ENCODE data around the gene LBR.

Gene LBR

GRCh38 chr1:225425201-225425786 is 2.5 kb downstream of the LBR start (continued):
- no peak for TF ChIP-seq ZNF513 (tag by site-specific recombination; IDR thresholded peaks at IDR 0.05)
- TF ChIP-seq ZNF596 (tag by site-specific recombination; IDR thresholded peaks at IDR 0.05): no peak
- TF ChIP-seq ZFP37 (tag by site-specific recombination; IDR thresholded peaks at IDR 0.05): peak; percentile 78; the same call in 1 of the 2 replicates
- TF ChIP-seq ZNF311 (tag by site-specific recombination; IDR thresholded peaks at IDR 0.05; ENCODE audit: borderline replicate concordance): no peak
- TF ChIP-seq ATF2 (tag by site-specific recombination; IDR thresholded peaks at IDR 0.05; ENCODE audit: low read depth): no peak
- no peak for TF ChIP-seq ZNF747 (tag by site-specific recombination; IDR thresholded peaks at IDR 0.05)
- TF ChIP-seq ZNF704 (tag by site-specific recombination; IDR thresholded peaks at IDR 0.05): no peak
- TF ChIP-seq BCL11B (tag by site-specific recombination; IDR thresholded peaks at IDR 0.05; ENCODE audit: low read depth): no peak
- peak; percentile 39 for TF ChIP-seq ZBTB26 (tag by site-specific recombination; optimal IDR thresholded peaks at IDR 0.05)
- TF ChIP-seq GLI2 (tag by site-specific recombination; IDR thresholded peaks at IDR 0.05; ENCODE audit: borderline replicate concordance, low read depth): peak; percentile 34; the same call in 1 of the 2 replicates
- TF ChIP-seq ZNF660 (tag by site-specific recombination; IDR thresholded peaks at IDR 0.05): peak; percentile 93
- TF ChIP-seq OSR2 (tag by site-specific recombination; IDR thresholded peaks at IDR 0.05): peak; percentile 88
- no peak for TF ChIP-seq HOXD13 (CRISPR knock-in tag; IDR thresholded peaks at IDR 0.05; ENCODE audit: borderline replicate concordance)
- no peak for TF ChIP-seq ZNF157 (tag by site-specific recombination; IDR thresholded peaks at IDR 0.05)
- TF ChIP-seq SP2 (tag by site-specific recombination; IDR thresholded peaks at IDR 0.05): peak; percentile 49
- peak; percentile 24; the same call in 1 of the 2 replicates for TF ChIP-seq ZBTB17 (tag by site-specific recombination; IDR thresholded peaks at IDR 0.05)
- TF ChIP-seq ZNF366 (tag by site-specific recombination; conservative IDR thresholded peaks at IDR 0.05): peak; percentile 97
- TF ChIP-seq ZNF19 (tag by site-specific recombination; IDR thresholded peaks at IDR 0.05; ENCODE audit: low read depth): no peak
- TF ChIP-seq IKZF3 (tag by site-specific recombination; IDR thresholded peaks at IDR 0.05): peak; percentile 76
- 0 out of 2 replicates have a peak, but pooled peaks have one; percentile 4 for TF ChIP-seq ZBTB44 (tag by site-specific recombination; IDR thresholded peaks at IDR 0.05)
- TF ChIP-seq ZNF600 (tag by site-specific recombination; IDR thresholded peaks at IDR 0.05): peak; percentile 69
- TF ChIP-seq ZNF629 (tag by site-specific recombination; IDR thresholded peaks at IDR 0.05): peak; percentile 93
- no peak for TF ChIP-seq ZNF121 (tag by site-specific recombination; IDR thresholded peaks at IDR 0.05)
- TF ChIP-seq ZNF133 (tag by site-specific recombination; IDR thresholded peaks at IDR 0.05): no peak
- TF ChIP-seq SCRT1 (tag by site-specific recombination; IDR thresholded peaks at IDR 0.05; ENCODE audit: borderline replicate concordance): no peak
- 0 out of 2 replicates have a peak, but pooled peaks have one; percentile 20 for TF ChIP-seq ZSCAN4 (tag by site-specific recombination; IDR thresholded peaks at IDR 0.05)
- peak; percentile 88 for TF ChIP-seq ZNF398 (tag by site-specific recombination; IDR thresholded peaks at IDR 0.05)
- peak; percentile 92; the same call in 1 of the 2 replicates for TF ChIP-seq HIC1 (tag by site-specific recombination; IDR thresholded peaks at IDR 0.05)

All from HEK293 (cell line).